ENCODE measurements around the gene DCDC2C. TPM values are rescaled to one million over a fixed set of nuclear protein-coding genes. Genes with fewer than 3 reads are reported as not detected.
A peak's percentile ranks its signal among the peaks of the same experiment; 100 is the strongest.
"Not testable (repeated sequence)": the region's sequence is repeated elsewhere in the genome, so short reads cannot be mapped to it uniquely, and the experiment has no call there.

The DCDC2C gene
- total RNA-seq, result not detected

GRCh38 chr2:3703236-3703756, at the start of gene DCDC2C:
Gene DCDC2C, plus strand, starts transcription at chr2:3703575. Its CDS starts 177 bp downstream, at chr2:3703752.
- ChIA-PET CTCF (no interaction called here), POLR2A (no interaction called here)
- Mint-ChIP-seq H3K27ac (no peak within 1 kb of the TSS), H3K27me3 (peaks cover 34% of the 10 kb centered on the region), H3K9me3 (ENCODE audit: low read depth) (no peaks in the 10 kb centered on the region), H3K36me3 (ENCODE audit: low read depth) (no peaks in the 10 kb centered on the region), H3K4me1 (no peaks in the 10 kb centered on the region), H3K4me3 (no peak within 1 kb of the TSS)
- ATAC-seq (no peak), DNase-seq (no peak)
- intact Hi-C loops (cut with DNase I, micrococcal nuclease), result no loop called here

- H3K9me3 Mint-ChIP-seq (ENCODE audit: low read depth), result no peaks in the 10 kb centered on the region
- H3K27ac Mint-ChIP-seq, result no peak overlapping the region
- no peak for ATAC-seq
- CTCF ChIA-PET, result interaction anchor here (0.5 to 0.9 kb wide), 3 partner anchors 111 to 1302 kb away, joined by 3 read pairs; no protein-coding TSS in a partner anchor
- H3K4me3 Mint-ChIP-seq, result no peak overlapping the region
- H3K36me3 Mint-ChIP-seq (ENCODE audit: low read depth), result no peaks in the 10 kb centered on the region
- H3K27me3 Mint-ChIP-seq, result no peaks in the 10 kb centered on the region
- H3K4me1 Mint-ChIP-seq, result peaks cover 14% of the 10 kb centered on the region
- DNase-seq, result no peak
- POLR2A ChIA-PET, result no interaction called here
- intact Hi-C loops (cut with DNase I, micrococcal nuclease), result loop anchor here (5.0 kb wide), 2 partner anchors 77 to 1767 kb away; partner anchors contain the start of gene RPS7 (in 1 of the 2)
These were observed 49.4 kb upstream of the DCDC2C start for GRCh38 chr2:3654011-3654410.

- no peak overlapping the region for H3K27ac Mint-ChIP-seq
- no peaks in the 10 kb centered on the region for H3K36me3 Mint-ChIP-seq (ENCODE audit: low read depth)
- no peaks in the 10 kb centered on the region for H3K9me3 Mint-ChIP-seq (ENCODE audit: low read depth)
- H3K27me3 Mint-ChIP-seq, result no peaks in the 10 kb centered on the region
- ChIA-PET CTCF (interaction anchor here (0.6 to 0.9 kb wide), 3 partner anchors 40 to 231 kb away, joined by 3 to 4 read pairs (median 3); no protein-coding TSS in a partner anchor), POLR2A (no interaction called here)
- intact Hi-C loops (cut with DNase I, micrococcal nuclease), result loop anchor here (5.0 kb wide), 2 partner anchors 77 to 1767 kb away; partner anchors contain the start of gene RPS7 (in 1 of the 2)
- H3K4me1 Mint-ChIP-seq, result peaks cover 17% of the 10 kb centered on the region
- ATAC-seq, result no peak
- DNase-seq, result no peak
- no peak overlapping the region for H3K4me3 Mint-ChIP-seq
These were observed 48.7 kb upstream of the DCDC2C start for GRCh38 chr2:3654531-3655225.

- H3K27me3 Mint-ChIP-seq, result no peaks in the 10 kb centered on the region
- H3K4me3 Mint-ChIP-seq, result no peak overlapping the region
- peaks cover 3% of the 10 kb centered on the region for H3K9me3 Mint-ChIP-seq (ENCODE audit: low read depth)
- no peaks in the 10 kb centered on the region for H3K36me3 Mint-ChIP-seq (ENCODE audit: low read depth)
- H3K4me1 Mint-ChIP-seq, result peaks cover 23% of the 10 kb centered on the region
- no peak overlapping the region for H3K27ac Mint-ChIP-seq
- CTCF ChIA-PET, result interaction anchor here (1.0 to 1.3 kb wide), 2 partner anchors 33 to 98 kb away, joined by 3 to 5 read pairs; partner anchors contain the start of gene RNASEH1
- POLR2A ChIA-PET, result no interaction called here
- ATAC-seq, result no peak
- intact Hi-C loops (cut with DNase I, micrococcal nuclease), result no loop called here
- no peak for DNase-seq
These were observed 47.3 kb upstream of the DCDC2C start for GRCh38 chr2:3655871-3656761.

GRCh38 chr2:3656762-3657721, 46.3 kb upstream of the DCDC2C start:
- ChIA-PET POLR2A (no interaction called here), CTCF (interaction anchor here (1.0 to 1.3 kb wide), 2 partner anchors 34 to 99 kb away, joined by 3 to 5 read pairs; partner anchors contain the start of gene RNASEH1)
- no peak overlapping the region for H3K4me3 Mint-ChIP-seq

GRCh38 chr2:3657881-3658280, 45.5 kb upstream of the DCDC2C start, which contains the start of gene ALLC:
Gene ALLC, plus strand, starts transcription at chr2:3658200. Its CDS starts 12,958 bp downstream, at chr2:3671158.
- no peaks in the 10 kb centered on the region for H3K36me3 Mint-ChIP-seq (ENCODE audit: low read depth)
- peaks cover 13% of the 10 kb centered on the region for H3K4me1 Mint-ChIP-seq
- no peaks in the 10 kb centered on the region for H3K27me3 Mint-ChIP-seq
- ATAC-seq (no peak), DNase-seq (no peak)
- no peak within 1 kb of the TSS for H3K27ac Mint-ChIP-seq
- H3K4me3 Mint-ChIP-seq, result no peak within 1 kb of the TSS
- CTCF ChIA-PET, result no interaction called here
- POLR2A ChIA-PET, result no interaction called here
- intact Hi-C loops (cut with DNase I, micrococcal nuclease), result no loop called here
- peaks cover 3% of the 10 kb centered on the region for H3K9me3 Mint-ChIP-seq (ENCODE audit: low read depth)

More at GRCh38 chr2:3656762-3657721, 46.3 kb upstream of the DCDC2C start:
- ATAC-seq (no peak), DNase-seq (no peak)
- intact Hi-C loops (cut with DNase I, micrococcal nuclease), result no loop called here
- Mint-ChIP-seq H3K27ac (no peak overlapping the region), H3K9me3 (ENCODE audit: low read depth) (peaks cover 3% of the 10 kb centered on the region), H3K36me3 (ENCODE audit: low read depth) (no peaks in the 10 kb centered on the region), H3K4me1 (peaks cover 16% of the 10 kb centered on the region), H3K27me3 (no peaks in the 10 kb centered on the region)

- H3K27me3 Mint-ChIP-seq, result no peaks in the 10 kb centered on the region
- CTCF ChIA-PET, result interaction anchor here (1.5 kb wide), 1 partner anchor 282 kb away, joined by 3 read pairs; the partner anchor contains the start of gene EIPR1
- H3K9me3 Mint-ChIP-seq (ENCODE audit: low read depth), result peaks cover 3% of the 10 kb centered on the region
- POLR2A ChIA-PET, result no interaction called here
- no peaks in the 10 kb centered on the region for H3K36me3 Mint-ChIP-seq (ENCODE audit: low read depth)
- ATAC-seq (peak; percentile 48), DNase-seq (no peak)
- H3K4me3 Mint-ChIP-seq, result no peak overlapping the region
- H3K4me1 Mint-ChIP-seq, result peaks cover 13% of the 10 kb centered on the region
- intact Hi-C loops (cut with DNase I, micrococcal nuclease), result no loop called here
- H3K27ac Mint-ChIP-seq, result peak overlapping the region; percentile 55
These were observed 43.6 kb upstream of the DCDC2C start for GRCh38 chr2:3659447-3660432.

- H3K9me3 Mint-ChIP-seq (ENCODE audit: low read depth); H3K27me3 Mint-ChIP-seq; intact Hi-C loops (cut with DNase I, micrococcal nuclease); H3K36me3 Mint-ChIP-seq (ENCODE audit: low read depth); POLR2A ChIA-PET; H3K4me3 Mint-ChIP-seq; H3K27ac Mint-ChIP-seq: not testable (repeated sequence)
- H3K4me1 Mint-ChIP-seq, result peaks cover 13% of the 10 kb centered on the region
- CTCF ChIA-PET, result interaction anchor here (0.9 to 1.5 kb wide), 2 partner anchors 9 to 283 kb away, joined by 3 read pairs; partner anchors contain the start of gene EIPR1
- DNase-seq (peak; percentile 53), ATAC-seq (peak; percentile 9)
These were observed 42.7 kb upstream of the DCDC2C start for GRCh38 chr2:3660640-3661039.

GRCh38 chr2:3661149-3661660, 42.2 kb upstream of the DCDC2C start:
- H3K27ac Mint-ChIP-seq, result no peak overlapping the region
- H3K4me1 Mint-ChIP-seq, result peaks cover 13% of the 10 kb centered on the region
- intact Hi-C loops (cut with DNase I, micrococcal nuclease), result no loop called here
- POLR2A ChIA-PET, result no interaction called here
- CTCF ChIA-PET, result interaction anchor here (0.9 to 1.3 kb wide), 2 partner anchors 10 to 11 kb away, joined by 3 to 4 read pairs; no protein-coding TSS in a partner anchor
- H3K4me3 Mint-ChIP-seq, result no peak overlapping the region
- H3K27me3 Mint-ChIP-seq, result no peaks in the 10 kb centered on the region
- H3K36me3 Mint-ChIP-seq (ENCODE audit: low read depth), result no peaks in the 10 kb centered on the region
- no peak for ATAC-seq
- H3K9me3 Mint-ChIP-seq (ENCODE audit: low read depth), result peaks cover 3% of the 10 kb centered on the region
- DNase-seq, result no peak

Measured in activated CD4-positive, alpha-beta T cell treated with anti-CD3 and anti-CD28 coated beads for 36 hours (primary cell).